Stimulated activated CD8-positive, alpha-beta memory T cell treated with anti-CD3 and anti-CD28 coated beads, Interleukin-7, amount 100 ng/mL, for 24 hours (primary cell): ENCODE measurements around the gene DHX34.
A peak's percentile ranks its signal among the peaks of the same experiment; 100 is the strongest.
"Not testable (repeated sequence)": the region's sequence is repeated elsewhere in the genome, so short reads cannot be mapped to it uniquely, and the experiment has no call there.

Source experiments
- DNase-seq: peaks from one replicate; pipeline ENCODE4 v3.0.0-alpha.2; 2020; ENCODE audit warnings: low read depth

The DHX34 gene, protein sequence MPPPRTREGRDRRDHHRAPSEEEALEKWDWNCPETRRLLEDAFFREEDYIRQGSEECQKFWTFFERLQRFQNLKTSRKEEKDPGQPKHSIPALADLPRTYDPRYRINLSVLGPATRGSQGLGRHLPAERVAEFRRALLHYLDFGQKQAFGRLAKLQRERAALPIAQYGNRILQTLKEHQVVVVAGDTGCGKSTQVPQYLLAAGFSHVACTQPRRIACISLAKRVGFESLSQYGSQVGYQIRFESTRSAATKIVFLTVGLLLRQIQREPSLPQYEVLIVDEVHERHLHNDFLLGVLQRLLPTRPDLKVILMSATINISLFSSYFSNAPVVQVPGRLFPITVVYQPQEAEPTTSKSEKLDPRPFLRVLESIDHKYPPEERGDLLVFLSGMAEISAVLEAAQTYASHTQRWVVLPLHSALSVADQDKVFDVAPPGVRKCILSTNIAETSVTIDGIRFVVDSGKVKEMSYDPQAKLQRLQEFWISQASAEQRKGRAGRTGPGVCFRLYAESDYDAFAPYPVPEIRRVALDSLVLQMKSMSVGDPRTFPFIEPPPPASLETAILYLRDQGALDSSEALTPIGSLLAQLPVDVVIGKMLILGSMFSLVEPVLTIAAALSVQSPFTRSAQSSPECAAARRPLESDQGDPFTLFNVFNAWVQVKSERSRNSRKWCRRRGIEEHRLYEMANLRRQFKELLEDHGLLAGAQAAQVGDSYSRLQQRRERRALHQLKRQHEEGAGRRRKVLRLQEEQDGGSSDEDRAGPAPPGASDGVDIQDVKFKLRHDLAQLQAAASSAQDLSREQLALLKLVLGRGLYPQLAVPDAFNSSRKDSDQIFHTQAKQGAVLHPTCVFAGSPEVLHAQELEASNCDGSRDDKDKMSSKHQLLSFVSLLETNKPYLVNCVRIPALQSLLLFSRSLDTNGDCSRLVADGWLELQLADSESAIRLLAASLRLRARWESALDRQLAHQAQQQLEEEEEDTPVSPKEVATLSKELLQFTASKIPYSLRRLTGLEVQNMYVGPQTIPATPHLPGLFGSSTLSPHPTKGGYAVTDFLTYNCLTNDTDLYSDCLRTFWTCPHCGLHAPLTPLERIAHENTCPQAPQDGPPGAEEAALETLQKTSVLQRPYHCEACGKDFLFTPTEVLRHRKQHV

DNA sequence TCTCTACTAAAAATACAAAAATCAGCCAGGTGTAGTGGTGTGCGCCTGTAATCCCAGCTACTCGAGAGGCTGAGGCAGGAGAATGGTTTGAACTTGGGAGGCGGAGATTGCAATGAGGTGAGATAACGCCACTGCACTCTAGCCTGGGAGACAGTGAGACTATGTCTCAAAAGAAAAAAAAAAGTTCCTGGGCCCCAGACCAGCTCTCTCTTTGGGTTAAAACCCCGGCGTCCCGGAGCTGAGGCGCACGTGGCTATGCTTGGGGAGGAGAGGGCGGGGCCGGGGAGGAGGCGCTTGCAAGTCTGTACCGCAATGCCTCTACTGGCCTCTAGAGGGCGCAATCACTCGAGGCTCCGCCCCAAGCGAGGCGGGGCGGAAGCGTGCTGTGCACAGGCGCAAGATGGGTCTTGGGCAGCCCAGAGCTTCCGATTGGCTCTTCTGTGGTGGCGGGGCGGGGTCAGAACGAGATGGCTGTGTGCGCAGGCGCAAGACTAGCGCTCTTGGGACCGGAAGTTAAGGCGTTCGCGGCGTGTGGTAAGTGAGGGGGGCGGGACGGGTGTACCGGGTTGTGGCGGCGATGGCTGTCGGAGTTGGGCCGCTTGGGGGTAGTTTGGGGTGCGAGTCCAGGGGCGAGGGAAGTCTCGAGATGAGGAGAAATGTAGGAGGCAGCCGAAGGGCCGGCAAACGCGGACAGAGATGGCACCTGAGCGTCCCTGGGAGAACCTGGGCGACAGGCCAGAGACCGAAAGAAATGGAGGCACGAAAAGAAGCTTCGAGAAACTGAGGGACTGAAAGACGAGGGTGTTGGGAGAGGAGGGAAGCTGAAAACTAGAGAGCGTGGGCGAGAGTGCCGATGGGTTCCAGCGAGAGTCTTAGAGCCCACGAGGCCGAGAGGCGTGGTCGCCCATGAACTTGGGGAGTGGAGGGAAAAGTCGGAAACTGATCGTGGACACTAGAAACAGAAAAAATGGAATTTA lies at the start of gene DHX34:
Gene DHX34 (plus strand): TSS at position 497 of the 977 bp plus-strand sequence. CDS start 3,716 bp downstream, outside the sequence.
- DNase-seq = peak; percentile 97

DNA sequence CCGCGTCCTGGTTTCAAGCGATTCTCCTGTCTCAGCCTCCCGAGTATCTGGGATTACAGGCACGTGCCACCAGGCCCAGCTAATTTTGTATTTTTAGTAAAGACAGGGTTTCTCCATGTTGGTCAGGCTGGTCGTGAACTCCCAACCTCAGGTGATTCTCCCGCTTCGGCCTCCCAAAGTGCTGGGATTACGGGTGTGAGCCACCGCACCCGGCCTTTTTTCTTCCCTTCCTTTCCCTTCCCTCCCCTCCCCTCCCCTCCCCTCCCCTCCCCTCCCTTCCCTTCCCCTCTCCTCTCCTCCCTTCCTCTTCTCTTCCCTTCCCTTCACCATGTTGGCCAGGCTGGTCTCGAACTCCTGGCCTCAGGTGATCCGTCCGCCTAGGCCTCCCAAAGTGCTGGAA lies 48.2 kb upstream of the DHX34 start:
- not testable (repeated sequence) for DNase-seq

DNA sequence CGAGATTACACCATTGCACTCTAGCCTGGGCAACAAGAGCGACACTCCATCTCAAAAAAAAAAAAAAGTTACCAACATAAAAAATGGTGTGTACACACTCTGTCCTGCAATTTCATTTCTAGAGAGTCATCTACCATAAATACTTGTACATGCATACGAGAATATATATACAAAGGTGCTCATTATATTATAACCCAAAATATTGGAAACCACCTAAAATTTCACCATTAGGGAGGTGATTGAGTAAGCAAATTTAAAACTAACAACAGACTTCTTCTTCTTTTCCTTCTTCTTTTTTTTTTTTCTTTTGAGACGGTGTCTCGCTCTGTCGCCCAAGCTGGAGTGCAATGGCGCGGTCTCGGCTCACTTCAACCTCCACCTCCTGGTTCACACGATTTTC lies 46.9 kb upstream of the DHX34 start:
- no peak for DNase-seq

DNA sequence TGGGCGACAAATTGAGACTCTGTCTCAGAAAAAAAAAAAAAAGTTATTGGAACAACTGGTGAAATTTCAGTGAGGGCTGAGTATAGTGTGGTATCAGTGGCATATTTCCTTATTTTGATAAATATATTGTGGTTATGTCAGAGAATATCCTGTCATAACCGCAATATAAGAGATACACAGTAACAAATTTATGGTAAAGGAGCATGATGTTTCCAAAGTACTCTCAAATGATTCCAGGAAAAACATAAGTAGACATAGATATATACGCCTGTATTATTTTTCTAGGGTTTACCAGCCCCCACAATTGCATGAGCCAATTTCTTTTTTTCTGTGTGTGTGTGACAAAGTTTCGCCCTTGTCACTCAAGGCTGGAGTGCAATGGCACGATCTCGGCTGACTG lies 45.1 kb upstream of the DHX34 start:
- no peak for DNase-seq

DNA sequence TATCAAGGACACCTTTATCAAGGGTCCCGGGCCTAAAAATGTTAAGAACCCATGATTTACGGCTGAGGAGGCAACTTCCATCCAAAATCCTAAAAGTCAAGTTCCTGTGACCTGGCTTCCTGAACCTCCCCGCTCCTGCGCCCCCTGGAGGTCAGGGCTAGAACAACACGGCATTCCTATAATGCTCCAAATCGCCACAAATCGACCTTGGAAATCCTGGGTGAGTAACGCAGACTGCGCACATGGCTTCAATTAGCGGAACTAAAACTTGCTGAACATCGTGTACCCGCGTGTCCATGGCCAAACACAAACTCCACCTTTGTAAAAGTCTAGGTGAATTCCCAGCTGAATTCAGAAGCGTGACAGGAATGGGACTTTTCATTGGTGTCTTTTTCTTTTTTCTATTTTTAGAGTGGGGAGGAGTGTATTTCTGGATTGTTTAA lies 43.8 kb upstream of the DHX34 start:
- DNase-seq = peak; percentile 44

DNA sequence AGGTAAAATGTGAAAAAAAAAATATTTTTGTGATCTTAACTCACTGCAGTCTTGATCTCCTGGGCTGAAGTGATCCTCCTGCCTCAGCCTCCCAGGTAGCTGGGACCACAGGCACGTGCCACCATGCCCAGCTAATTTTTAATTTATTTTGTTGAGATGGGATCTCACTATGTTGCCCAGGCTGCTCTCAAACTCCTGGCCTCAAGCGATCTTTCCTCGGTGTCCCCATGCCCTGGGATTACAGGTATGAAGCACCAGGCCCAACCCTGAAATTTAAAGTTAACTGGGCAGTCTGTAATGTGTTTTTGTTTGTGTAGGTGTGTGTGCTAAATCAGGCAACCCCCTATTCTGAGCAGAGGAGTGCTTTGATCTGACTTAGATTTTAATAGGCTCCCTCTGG lies 42.8 kb upstream of the DHX34 start:
- DNase-seq = no peak

DNA sequence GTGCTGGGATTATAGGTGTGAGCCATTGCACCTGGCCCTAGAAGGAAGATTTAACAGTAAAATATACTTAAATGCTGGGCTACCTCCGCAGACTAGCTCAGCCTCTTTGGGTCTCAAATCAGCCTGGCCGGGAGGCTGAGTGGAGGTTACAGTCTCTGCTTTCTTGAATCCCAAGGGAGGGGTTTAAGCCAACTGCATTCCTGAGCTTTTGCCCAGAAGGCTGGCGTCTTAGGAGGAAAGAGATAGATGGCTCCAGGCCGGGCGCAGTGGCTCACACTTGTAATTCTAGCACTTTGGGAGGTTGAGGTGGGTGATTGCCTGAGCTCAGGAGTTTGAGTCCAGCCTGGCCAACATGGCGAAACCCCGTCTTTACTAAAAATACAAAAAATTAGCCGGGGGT lies 40.1 kb upstream of the DHX34 start:
- no peak for DNase-seq

DNA sequence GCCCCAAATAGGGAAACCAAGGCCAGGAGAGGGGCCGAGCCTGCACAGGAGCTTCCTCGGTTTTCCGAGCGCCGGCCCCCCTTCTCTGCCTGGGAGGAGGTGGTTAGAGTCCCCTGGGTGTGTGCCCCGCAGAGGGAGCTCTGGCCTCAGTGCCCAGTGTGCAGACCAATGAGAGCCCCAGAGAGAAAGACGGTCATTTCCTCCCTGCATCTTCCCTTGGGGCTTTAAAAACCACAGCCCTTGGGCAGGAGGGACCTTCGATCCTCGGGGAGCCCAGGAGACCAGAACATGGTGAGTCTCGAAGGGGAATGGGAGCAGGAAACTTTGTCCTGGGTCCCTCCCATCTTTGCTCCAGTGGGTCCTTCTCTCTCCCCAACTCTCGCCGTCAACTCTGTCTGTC lies 39.5 kb upstream of the DHX34 start, which contains the start of gene C5AR1:
Gene C5AR1 (plus strand): TSS at position 254 of the 400 bp plus-strand sequence. CDS start 35 bp downstream, at position 289.
- no peak for DNase-seq

DNA sequence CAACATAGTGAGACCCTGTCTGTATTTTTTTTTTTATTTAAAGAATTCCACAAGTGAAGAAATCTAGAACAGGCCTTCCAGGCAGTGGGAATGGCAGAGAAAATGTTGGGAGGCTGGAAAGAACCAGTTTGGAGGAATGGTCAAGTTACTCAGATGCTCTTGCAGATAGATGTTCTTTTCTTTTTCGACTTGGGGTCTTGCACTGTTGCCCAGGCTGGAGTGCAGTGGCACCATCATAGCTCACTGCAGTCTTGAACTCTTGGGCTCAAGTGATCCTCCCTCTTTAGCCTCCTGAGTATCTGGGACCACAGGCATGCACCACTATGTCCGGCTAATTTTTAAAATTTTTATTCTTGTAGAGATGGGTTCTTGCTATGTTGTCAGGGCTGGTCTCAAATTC lies 38.8 kb upstream of the DHX34 start:
- DNase-seq = no peak

DNA sequence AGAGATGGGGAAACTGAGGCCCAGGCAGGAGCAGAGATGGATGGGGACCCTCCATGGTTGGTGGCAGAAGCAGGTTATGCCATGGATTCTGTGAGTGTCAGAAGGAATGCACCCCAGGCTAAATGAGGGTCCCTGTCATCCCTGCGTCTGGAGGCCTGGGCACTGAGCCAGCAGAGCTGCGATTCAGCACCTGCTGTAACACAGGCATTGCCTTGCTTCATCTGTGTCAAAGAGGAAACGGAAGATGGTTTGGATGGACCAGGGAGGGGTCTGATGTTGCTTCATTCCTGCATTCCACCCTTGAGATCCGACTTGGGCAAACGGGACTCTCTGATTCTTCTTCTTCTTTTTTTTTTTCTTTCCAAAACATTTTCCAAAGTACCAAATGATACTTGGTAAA lies 38.3 kb upstream of the DHX34 start:
- no peak for DNase-seq

DNA sequence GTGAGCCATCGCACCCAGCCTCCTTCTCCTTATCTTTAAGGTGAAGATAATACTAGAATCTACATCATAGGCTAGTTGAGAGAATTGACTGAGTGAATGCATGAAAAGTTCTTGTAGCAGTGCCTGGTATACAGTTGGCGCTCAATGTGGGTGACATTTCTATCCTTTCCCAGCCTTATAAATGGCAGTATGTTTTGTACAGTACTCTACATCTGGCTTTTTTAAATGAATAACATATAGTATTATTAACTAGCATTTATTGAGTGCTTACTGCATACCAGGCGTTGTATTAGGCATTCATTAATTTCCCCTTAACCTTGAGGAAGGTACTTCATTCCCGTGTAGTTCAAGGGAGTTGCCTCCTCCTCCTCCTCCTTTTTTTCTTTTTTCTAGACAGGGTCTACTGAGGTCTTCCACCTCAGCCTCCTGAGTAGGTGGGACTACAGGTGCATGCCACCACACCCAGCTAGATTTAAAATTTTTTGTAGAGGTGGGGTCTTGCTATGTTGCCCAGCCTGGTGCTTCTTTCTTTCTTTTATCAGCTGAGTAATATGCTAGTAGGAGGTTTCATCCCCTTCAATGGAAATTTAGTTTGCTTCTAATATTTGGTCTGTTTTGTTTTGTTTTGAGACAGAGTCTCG lies 36.6 kb upstream of the DHX34 start:
- no peak for DNase-seq

DNA sequence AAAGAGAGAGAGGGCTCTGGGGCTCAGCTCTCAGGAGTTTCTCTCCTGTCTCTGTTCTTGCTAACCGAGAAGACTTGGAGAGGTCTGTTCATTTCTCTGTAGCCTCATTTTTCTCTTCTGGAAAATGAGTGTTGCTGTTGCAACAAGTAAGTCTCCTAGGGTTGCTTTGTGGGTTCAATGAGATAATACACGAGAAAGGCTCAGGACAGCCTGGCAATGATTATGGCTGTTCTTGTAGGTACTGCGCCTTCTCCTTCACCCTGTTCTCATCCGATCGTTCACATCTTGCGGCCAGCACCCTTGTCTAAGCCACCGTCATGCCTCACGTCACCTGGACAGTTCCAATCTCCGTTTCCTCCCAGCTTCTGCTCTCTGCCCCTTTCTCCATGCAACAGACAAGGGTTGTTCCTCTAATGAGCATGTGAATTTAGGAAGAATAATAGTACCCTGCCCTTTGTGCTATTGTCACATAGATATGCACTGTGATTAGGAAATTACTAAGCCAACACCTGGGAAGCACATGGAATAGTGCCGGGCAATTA lies 35.3 kb upstream of the DHX34 start:
- no peak for DNase-seq

DNA sequence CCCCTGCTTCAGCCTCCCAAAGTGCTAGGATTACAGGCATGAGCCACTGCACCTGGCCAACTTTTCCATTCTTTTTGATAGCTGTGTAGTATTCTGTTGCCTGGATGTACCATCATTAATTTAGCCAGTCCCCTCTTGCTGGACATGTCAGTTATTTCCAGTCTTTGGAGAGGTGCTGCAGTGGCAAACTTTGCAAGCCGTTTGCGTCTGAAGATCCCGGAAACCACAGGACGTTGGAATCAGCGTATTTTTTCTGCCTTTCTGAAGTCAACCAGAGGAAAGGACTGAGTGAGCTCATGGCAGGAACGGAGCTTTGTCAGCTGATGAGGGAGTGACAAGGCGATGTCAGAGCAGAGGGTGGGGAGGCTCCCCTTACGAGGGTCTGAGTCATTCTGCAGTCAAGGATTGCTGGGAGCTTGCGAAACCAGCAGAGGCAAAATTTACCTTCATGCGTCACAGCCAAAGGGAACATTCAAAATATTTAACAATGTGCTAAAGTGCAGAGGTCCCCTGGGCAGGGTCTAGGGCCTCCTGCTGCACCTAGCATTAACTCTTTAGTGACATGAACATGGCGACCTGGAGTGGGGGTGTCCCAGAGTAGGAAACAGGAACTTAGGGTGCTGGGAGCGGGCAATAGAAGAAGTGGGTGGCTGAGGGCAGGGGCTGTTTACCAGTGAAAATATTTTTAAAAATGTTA lies 33.8 kb upstream of the DHX34 start:
- DNase-seq = no peak

DNA sequence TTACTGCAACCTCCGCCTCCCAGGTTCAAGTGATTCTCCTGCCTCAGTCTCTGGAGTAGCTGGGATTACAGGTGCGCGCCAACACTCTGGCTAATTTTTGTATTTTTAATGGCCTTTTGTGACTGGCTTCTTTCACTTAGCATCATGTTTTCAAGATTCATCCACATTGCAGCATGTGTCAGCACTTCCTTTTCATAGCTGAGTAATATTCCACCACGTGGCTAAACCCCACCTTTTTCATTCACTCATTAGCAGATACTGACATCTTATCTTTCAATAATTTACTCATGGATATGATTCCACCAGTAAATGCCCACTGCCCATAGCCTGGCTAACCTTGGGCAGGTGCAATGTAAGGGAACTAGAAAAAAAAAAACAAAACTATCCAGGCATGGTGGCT lies 32.6 kb upstream of the DHX34 start:
- DNase-seq = no peak

DNA sequence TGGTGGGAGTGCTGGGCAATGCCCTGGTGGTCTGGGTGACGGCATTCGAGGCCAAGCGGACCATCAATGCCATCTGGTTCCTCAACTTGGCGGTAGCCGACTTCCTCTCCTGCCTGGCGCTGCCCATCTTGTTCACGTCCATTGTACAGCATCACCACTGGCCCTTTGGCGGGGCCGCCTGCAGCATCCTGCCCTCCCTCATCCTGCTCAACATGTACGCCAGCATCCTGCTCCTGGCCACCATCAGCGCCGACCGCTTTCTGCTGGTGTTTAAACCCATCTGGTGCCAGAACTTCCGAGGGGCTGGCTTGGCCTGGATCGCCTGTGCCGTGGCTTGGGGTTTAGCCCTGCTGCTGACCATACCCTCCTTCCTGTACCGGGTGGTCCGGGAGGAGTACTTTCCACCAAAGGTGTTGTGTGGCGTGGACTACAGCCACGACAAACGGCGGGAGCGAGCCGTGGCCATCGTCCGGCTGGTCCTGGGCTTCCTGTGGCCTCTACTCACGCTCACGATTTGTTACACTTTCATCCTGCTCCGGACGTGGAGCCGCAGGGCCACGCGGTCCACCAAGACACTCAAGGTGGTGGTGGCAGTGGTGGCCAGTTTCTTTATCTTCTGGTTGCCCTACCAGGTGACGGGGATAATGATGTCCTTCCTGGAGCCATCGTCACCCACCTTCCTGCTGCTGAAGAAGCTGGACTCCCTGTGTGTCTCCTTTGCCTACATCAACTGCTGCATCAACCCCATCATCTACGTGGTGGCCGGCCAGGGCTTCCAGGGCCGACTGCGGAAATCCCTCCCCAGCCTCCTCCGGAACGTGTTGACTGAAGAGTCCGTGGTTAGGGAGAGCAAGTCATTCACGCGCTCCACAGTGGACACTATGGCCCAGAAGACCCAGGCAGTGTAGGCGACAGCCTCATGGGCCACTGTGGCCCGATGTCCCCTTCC lies 28.9 kb upstream of the DHX34 start:
- no peak for DNase-seq

DNA sequence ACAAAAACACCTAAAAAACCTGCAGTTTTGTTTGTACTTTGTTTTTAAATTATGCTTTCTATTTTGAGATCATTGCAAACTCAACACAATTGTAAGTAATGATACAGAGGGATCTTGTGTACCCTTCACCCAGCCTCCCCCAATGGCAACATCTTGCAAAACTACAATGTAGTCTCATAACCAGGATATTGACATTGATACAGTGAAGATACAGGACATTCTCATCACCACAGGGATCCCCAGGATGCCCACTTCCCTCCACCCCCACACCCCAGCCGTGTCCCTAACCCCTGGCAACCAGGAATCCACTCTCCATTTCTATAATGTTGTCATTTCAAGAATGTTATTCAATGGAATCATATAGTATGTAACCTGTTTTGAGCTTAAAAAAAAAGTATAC lies 27.5 kb upstream of the DHX34 start:
- DNase-seq = no peak

DNA sequence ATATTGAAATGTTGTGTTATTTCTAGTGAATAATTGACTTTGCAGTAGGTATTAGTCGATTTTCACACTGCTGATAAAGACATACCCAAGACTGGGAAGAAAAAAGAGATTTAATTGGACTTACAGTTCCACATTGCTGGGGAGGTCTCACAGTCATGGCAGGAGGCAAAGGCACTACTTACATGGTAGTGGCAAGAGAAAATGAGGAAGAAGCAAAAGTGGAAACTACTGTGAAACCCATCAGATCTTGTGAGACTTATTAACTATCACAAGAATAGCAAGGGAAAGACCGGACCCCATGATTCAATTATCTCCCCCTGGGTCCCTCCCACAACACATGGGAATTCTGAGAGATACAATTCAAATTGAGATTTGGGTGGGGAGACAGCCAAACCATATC lies 27.1 kb upstream of the DHX34 start:
- DNase-seq = no peak

DNA sequence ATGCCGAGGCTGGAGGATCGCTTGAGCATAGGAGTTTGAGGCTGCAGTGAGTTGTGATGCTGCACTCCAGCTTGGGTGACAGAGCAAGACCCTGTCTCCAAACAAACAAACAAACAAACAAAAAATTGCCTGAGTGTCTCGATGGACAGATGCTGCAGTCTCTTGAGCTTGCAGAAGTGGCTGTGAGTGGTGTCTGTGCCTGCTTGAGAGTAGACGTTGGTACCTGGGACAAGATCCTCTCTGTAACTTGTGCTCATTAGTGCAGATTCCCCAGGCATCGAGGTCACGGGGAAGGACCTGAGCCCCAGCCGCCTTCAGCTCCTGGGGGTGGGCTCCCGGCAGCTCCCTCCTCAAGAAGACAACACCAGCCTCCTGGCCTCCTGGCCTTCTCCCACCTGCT lies 25.7 kb upstream of the DHX34 start:
- DNase-seq = no peak

DNA sequence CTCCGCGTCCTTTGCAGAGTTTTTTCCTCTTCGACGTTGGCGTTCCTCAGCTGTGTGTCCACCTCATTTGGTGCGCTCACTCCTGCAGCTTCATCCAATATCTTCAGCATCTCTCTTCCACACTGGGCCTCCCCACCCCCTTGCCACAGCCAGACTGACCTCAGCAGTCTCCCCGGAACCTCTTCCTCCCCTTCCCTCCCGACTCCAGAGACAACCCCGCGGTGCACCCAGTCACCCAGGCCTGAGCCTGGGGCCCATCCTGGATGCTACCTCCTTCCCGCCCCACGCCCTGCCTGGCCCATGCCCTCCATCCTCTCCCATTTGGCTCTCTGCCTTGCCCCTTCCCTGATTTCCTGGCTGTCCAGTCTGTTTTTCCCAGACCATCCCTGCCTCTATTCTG lies 25.2 kb upstream of the DHX34 start:
- no peak for DNase-seq
